T-cell (primary cell): ENCODE results near the gene POLR2L. TPM values are rescaled to one million over a fixed set of nuclear protein-coding genes. Genes with fewer than 3 reads are reported as not detected.

ENCODE experiments used
- ATAC-seq, 4 experiments: fragments of 200-7000 bp in 3 of 4; fragments of 150-1000 bp in 1 of 4; cut with Tn5 transposase; replicated peaks in 1 of 4; 1 replicate in 3 of 4; 2 replicates in 1 of 4; pipeline ENCODE4 v1.10.0; 2021; ENCODE audit warnings: moderate library complexity in 3 of 4, mild to moderate bottlenecking in 2 of 4, moderate number of reproducible peaks in 1 of 4
- CTCF ChIA-PET, 2 donors: fragments of 300-600 bp; sonication (Branson Sonifier 250); formaldehyde crosslinking; loops; one replicate each; lab custom pipeline; 2022; ENCODE audit warnings: antibody characterized with exemption in 2 of 2; lab: Charles Lee
- POLR2A ChIA-PET, 2 donors: fragments of 300-600 bp; sonication (Branson Sonifier 250); formaldehyde crosslinking; loops; one replicate each; lab custom pipeline; 2022; ENCODE audit warnings: antibody characterized with exemption in 2 of 2; lab: Charles Lee
- DNase-seq, 35 experiments: peaks; one replicate each; pipeline versions ENCODE4 v3.0.0 to v3.0.0-alpha.2; 2013 to 2023
- H3K27ac ChIP-seq: one replicate; pipeline ENCODE4 v1.5.1; 2013; ENCODE audit warnings: low read length
- H3K27me3 ChIP-seq, 2 experiments: replicated peaks in 1 of 2; 1 replicate in 1 of 2; 2 replicates in 1 of 2; pipeline versions ENCODE4 v1.6.1 to v1.7.0; 2013; ENCODE audit warnings: low read length in 1 of 2, mixed read lengths in 1 of 2; ENCODE audit not compliant: control insufficient read depth in 2 of 2, insufficient read depth in 2 of 2; ENCODE audit errors: extremely low read depth in 1 of 2
- H3K36me3 ChIP-seq, 2 donors: 1 replicate in 1 of 2; 2 replicates in 1 of 2; pipeline versions ENCODE4 v1.6.1 to v1.7.0; 2013; ENCODE audit warnings: low read length in 1 of 2; ENCODE audit not compliant: control insufficient read depth in 2 of 2, insufficient read depth in 1 of 2; ENCODE audit errors: extremely low read depth in 1 of 2
- H3K4me1 ChIP-seq, 2 experiments: 1 replicate in 1 of 2; 2 replicates in 1 of 2; pipeline versions ENCODE4 v1.6.1 to v1.7.0; 2013; ENCODE audit warnings: low read length in 2 of 2, mixed read lengths in 1 of 2; ENCODE audit not compliant: insufficient read depth in 2 of 2, control insufficient read depth in 1 of 2; ENCODE audit errors: extremely low read depth in 1 of 2
- H3K4me3 ChIP-seq, 2 donors: 1 replicate in 1 of 2; 2 replicates in 1 of 2; pipeline versions ENCODE4 v1.5.1 to v1.7.0; 2013; ENCODE audit warnings: mild to moderate bottlenecking in 2 of 2, low read length in 1 of 2, moderate library complexity in 1 of 2; ENCODE audit not compliant: control insufficient read depth in 1 of 2; ENCODE audit errors: extremely low read depth in 1 of 2
- H3K9me3 ChIP-seq: 2 replicates; pipeline ENCODE4 v1.7.0; 2013
- H3K27ac Mint-ChIP-seq, 2 donors: one replicate each; pipeline ENCODE4 v1.8.0; 2020 to 2021; ENCODE audit warnings: mild to moderate bottlenecking in 2 of 2, mixed read lengths in 2 of 2
- H3K27me3 Mint-ChIP-seq, 2 donors: one replicate each; pipeline ENCODE4 v1.8.0; 2021 to 2022; ENCODE audit warnings: mixed read lengths in 2 of 2
- H3K36me3 Mint-ChIP-seq: one replicate; pipeline ENCODE4 v1.8.0; 2021; ENCODE audit warnings: mixed read lengths
- H3K4me1 Mint-ChIP-seq, 3 donors: one replicate each; pipeline ENCODE4 v1.8.0; 2020 to 2022; ENCODE audit warnings: mixed read lengths in 3 of 3, mild to moderate bottlenecking in 1 of 3
- H3K4me3 Mint-ChIP-seq, 3 donors: one replicate each; pipeline ENCODE4 v1.8.0; 2020 to 2022; ENCODE audit warnings: mild to moderate bottlenecking in 3 of 3, mixed read lengths in 3 of 3, moderate library complexity in 3 of 3
- H3K9me3 Mint-ChIP-seq, 3 donors: one replicate each; pipeline ENCODE4 v1.8.0; 2020 to 2022; ENCODE audit warnings: mixed read lengths in 3 of 3
- WGBS: methylation state at CpG from one replicate; pipeline ENCODE4 v1.1.5; 2013; ENCODE audit warnings: missing lambda C conversion rate; ENCODE audit not compliant: insufficient coverage; 5-methylcytosine and 5-hydroxymethylcytosine counted together
- total RNA-seq, 35 experiments: library from RNA in 6 of 35; stranded (reverse) in 6 of 35; fragments of 120-200 nt in 1 of 35; gene quantifications; one replicate each; pipeline versions ENCODE4 v1.2.1 to v1.2.4 and lab custom pipeline; 2013 to 2026

The POLR2L gene
- total RNA-seq, 5 donors from 2014 or later (not counting 1 experiment from before 2014, with no cell fraction given) = 34.2 to 73.9 (median 68.7) TPM

DNA sequence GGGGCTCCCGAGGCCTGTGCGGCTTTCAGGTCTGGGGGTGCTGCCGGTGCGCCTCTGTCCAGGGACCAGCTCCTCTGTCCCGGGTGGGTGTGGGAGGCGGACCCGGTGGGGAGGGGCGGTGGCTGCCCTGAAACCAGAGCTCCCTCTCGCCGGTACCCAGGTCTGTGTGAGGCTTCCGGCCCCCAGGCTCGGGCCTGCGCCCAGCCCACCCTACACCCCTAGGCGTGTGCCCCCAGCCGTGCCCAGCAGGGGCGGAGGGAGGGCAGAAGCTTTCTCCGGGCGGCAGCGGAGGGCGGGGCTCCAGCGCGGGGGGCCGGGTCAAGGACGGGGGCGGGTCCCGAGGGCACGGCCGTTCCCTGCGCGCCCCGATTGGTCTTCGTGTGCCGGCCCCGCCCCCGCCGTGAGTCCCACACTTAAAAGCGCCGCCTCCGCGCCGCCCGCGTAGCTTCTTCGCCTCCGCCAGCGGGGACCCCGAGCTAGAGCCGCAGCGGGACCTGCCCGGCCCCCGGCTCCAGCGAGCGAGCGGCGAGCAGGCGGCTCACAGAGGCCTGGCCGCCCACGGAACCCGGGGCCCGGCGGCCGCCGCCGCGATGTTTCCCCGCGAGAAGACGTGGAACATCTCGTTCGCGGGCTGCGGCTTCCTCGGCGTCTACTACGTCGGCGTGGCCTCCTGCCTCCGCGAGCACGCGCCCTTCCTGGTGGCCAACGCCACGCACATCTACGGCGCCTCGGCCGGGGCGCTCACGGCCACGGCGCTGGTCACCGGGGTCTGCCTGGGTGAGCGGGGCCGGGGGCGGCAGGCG lies 23.0 kb downstream of the POLR2L start:
- peaks cover 0 to 5% of the 10 kb centered on the region in 2 experiments for H3K27me3 ChIP-seq
- CTCF ChIA-PET = interaction anchor here in 1 of 2 donors (1.6 kb wide), 1 partner anchor 10 kb away, joined by 6 read pairs; the partner anchor contains the start of gene RPLP2
- H3K4me3 Mint-ChIP-seq = peak overlapping the region; percentile 83 to 86 (median 84)
- H3K4me1 ChIP-seq = peaks cover 5 to 35% of the 10 kb centered on the region in 2 experiments
- peaks cover 1 to 21% of the 10 kb centered on the region in 2 donors for H3K36me3 ChIP-seq
- H3K27ac ChIP-seq = peak overlapping the region; percentile 47
- no peaks in the 10 kb centered on the region for H3K27me3 Mint-ChIP-seq
- peak overlapping the region; percentile 74 to 84 for H3K27ac Mint-ChIP-seq
- ATAC-seq (peak; percentile 76 to 86 (median 82)), DNase-seq (peak; percentile 78 to 95 (median 89))
- peak overlapping the region; percentile 58 to 83 for H3K4me3 ChIP-seq
- no peaks in the 10 kb centered on the region for H3K9me3 Mint-ChIP-seq
- H3K9me3 ChIP-seq = no peaks in the 10 kb centered on the region
- POLR2A ChIA-PET = interaction anchor here (0.6 to 1.1 kb wide), 7 partner anchors 9 to 492 kb away, joined by 3 to 11 read pairs (median 5); partner anchors contain the start of gene RPLP2 (in 1 of the 2)
- WGBS = under 1% methylated on average over 87 of the region's 96 CpGs
- H3K4me1 Mint-ChIP-seq = peaks cover 7 to 20% (median 13%) of the 10 kb centered on the region in 3 donors
- H3K36me3 Mint-ChIP-seq = peaks cover 10% of the 10 kb centered on the region

DNA sequence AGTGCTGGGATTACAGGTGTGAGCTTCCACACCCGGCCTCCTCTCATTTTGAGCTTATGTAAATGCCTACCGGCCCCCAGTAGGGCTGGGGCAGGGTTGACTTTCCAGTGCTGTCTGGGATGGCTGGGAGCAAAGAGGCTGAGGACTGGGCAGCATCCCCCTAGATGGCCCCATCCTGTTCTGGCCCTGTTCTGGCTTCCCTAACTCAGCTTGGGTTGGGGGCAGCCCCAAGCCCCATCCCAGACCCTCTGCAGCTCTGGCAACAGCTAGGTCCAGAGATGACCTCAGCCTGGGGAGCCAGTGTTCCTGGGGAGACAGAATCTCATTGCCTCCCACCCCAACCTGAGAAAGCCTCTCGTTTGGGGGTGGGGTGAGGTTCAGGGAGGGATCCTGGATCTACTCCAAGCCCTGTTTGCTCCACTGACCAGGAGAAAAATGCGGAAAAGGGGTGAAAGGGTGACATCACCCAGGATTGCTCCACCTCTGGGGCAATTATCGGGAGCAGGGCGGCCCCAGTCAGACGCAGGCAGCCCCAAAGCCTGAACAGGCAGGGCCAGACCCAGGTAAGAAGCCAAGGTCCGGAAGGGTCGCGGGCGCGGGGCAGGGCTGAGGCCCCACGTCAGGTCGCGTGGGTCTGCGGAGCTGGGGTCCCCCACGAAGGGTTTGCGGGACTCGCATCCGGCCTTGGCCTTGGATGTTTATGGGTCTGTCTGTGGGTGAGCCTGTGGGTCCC lies 23.8 kb downstream of the POLR2L start, which contains the start of gene PNPLA2:
Gene PNPLA2, plus strand, starts transcription at position 519 of the 733 bp plus-strand sequence. CDS start 805 bp downstream, outside the sequence.
- no peak for ATAC-seq
- CTCF ChIA-PET = interaction anchor here in 1 of 2 donors (1.6 kb wide), 1 partner anchor 10 kb away, joined by 6 read pairs; the partner anchor contains the start of gene RPLP2
- Mint-ChIP-seq H3K4me3 (peak within 1 kb of the TSS; percentile 83 to 86 (median 84)), H3K27ac (peak within 1 kb of the TSS; percentile 75 to 84), H3K9me3 (no peaks in the 10 kb centered on the region), H3K4me1 (peaks cover 7 to 20% (median 13%) of the 10 kb centered on the region in 3 donors), H3K27me3 (no peaks in the 10 kb centered on the region), H3K36me3 (peaks cover 14% of the 10 kb centered on the region)
- Histone ChIP-seq H3K36me3 (peaks cover 3 to 16% of the 10 kb centered on the region in 2 donors), H3K27ac (peak within 1 kb of the TSS; percentile 47), H3K4me1 (peaks cover 5 to 35% of the 10 kb centered on the region in 2 experiments), H3K9me3 (no peaks in the 10 kb centered on the region), H3K27me3 (peaks cover 0 to 5% of the 10 kb centered on the region in 2 experiments), H3K4me3 (peak within 1 kb of the TSS; percentile 58 to 83)
- DNase-seq = no peak
- POLR2A ChIA-PET = interaction anchor here (0.6 to 0.9 kb wide), 5 partner anchors 10 to 493 kb away, joined by 3 to 11 read pairs (median 5); no protein-coding TSS in a partner anchor
- 33% methylated on average over 17 of the region's 20 CpGs for WGBS

DNA sequence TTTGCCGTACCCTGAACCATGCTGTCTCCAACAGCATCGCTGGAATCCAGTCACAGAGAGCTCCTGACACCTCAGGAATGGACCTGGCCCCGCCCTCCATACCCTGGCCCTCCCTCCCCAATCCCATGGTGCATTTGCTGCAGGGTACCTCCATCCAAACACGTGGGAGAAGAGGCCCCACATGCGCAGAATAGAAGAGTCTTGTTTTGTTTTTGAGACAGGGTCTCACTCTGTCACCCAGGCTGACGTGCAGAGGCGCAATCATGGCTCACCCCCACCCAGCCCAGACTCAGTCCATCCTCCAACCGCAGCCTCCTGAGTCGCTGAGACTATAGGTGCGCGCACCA lies 25.9 kb downstream of the POLR2L start:
- ATAC-seq (no peak), DNase-seq (no peak)
- no peak overlapping the region for H3K4me3 Mint-ChIP-seq
- peaks cover 20 to 26% (median 22%) of the 10 kb centered on the region in 3 donors for H3K4me1 Mint-ChIP-seq
- Histone ChIP-seq H3K9me3 (no peaks in the 10 kb centered on the region), H3K4me1 (peaks cover 8 to 35% of the 10 kb centered on the region in 2 experiments), H3K27ac (no peak overlapping the region), H3K27me3 (no peaks in the 10 kb centered on the region), H3K4me3 (no peak overlapping the region), H3K36me3 (peaks cover 18 to 25% of the 10 kb centered on the region in 2 donors)
- H3K9me3 Mint-ChIP-seq = no peaks in the 10 kb centered on the region
- H3K27ac Mint-ChIP-seq = no peak overlapping the region
- ChIA-PET CTCF (no interaction called here), POLR2A (interaction anchor here in 1 of 2 donors (0.6 kb wide), 1 partner anchor 240 kb away, joined by 3 read pairs; the partner anchor contains the start of gene PHRF1)
- peaks cover 15% of the 10 kb centered on the region for H3K36me3 Mint-ChIP-seq
- no peaks in the 10 kb centered on the region for H3K27me3 Mint-ChIP-seq
- WGBS = 92% methylated on average over 2 of the region's 11 CpGs

DNA sequence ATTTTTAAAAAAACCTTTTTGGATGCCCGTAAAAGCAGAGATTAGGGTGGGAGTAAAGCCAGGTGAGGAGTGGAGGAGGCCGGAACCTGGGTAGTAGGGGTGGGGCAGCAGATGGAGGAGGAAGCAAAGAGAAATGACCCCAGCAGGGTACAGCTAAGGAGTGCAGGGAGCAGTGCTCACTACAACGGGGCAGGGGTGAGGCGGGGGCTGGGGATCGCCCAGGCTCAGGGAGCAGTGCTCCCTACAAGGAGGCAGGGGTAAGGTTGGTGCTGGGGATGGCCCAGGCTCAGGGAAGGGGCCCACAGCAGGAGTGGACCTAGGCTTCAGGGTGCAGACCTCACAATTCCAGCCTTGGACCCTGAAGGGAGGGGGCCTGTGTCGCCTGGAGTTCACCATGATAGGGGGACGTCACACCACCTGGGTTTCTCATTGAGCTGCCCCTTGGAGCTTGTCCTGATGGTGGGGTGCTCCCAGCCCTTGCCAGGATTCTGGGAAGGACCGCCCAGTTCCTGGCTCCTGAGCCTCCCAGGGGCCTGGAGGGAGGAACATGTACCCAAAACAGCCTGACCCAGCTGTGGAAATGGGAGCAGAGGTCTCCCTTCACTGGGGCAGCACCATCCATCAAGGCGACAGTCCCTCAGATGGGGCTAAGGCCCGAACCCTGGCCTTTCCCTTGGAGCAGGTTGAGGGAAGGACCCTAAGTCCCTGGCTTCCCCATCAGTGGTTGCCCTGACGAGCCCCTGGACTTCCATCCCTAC lies 26.5 kb downstream of the POLR2L start:
- ATAC-seq = no peak
- ChIA-PET CTCF (no interaction called here), POLR2A (no interaction called here)
- no peak overlapping the region for H3K4me3 Mint-ChIP-seq
- H3K36me3 Mint-ChIP-seq = peaks cover 20% of the 10 kb centered on the region
- WGBS = 93% methylated on average over 11 of the region's 11 CpGs
- peaks cover 14 to 35% of the 10 kb centered on the region in 2 experiments for H3K4me1 ChIP-seq
- peaks cover 21 to 28% (median 23%) of the 10 kb centered on the region in 3 donors for H3K4me1 Mint-ChIP-seq
- H3K36me3 ChIP-seq = peaks cover 21 to 27% of the 10 kb centered on the region in 2 donors
- DNase-seq = no peak
- H3K27ac Mint-ChIP-seq = no peak overlapping the region
- no peaks in the 10 kb centered on the region for H3K27me3 Mint-ChIP-seq
- H3K9me3 ChIP-seq = no peaks in the 10 kb centered on the region
- no peaks in the 10 kb centered on the region for H3K9me3 Mint-ChIP-seq
- no peak overlapping the region for H3K4me3 ChIP-seq
- no peaks in the 10 kb centered on the region for H3K27me3 ChIP-seq
- H3K27ac ChIP-seq = no peak overlapping the region

DNA sequence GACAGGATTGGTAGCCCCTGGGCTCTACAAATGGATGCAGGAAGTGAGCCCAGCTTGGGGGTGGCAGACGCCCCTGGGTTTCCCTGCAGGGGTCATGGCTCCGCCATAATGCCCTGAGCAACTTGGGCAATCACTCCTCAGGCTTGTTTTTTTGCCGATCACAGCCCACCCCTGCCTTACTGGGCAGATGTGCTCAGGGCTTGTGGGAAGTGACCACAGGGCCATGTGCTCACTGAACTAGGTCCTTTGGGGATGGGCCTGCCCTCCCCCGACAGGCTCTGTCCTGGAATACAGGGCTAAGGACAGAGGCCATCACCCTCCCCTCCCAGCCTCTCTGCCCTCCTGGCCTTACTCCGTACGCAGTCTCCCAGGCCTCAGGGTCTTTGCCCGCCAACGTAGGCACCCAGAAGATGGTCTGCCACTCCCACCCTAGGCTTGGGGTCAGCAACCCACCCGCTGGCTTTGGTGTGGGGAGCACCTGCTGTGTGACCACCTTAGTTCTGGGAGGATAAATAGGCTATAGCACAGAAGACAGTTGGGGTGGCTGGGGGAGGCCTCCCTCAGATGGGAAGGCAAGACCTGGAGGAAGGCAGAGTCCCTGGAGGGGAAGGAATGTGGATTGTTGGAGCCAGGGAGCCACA lies 28.8 kb downstream of the POLR2L start:
- Histone ChIP-seq H3K27ac (no peak overlapping the region), H3K9me3 (no peaks in the 10 kb centered on the region), H3K36me3 (peaks cover 21 to 27% of the 10 kb centered on the region in 2 donors), H3K4me3 (no peak overlapping the region), H3K27me3 (no peaks in the 10 kb centered on the region), H3K4me1 (peaks cover 13 to 34% of the 10 kb centered on the region in 2 experiments)
- ChIA-PET CTCF (no interaction called here), POLR2A (interaction anchor here in 1 of 2 donors (0.6 kb wide), 2 partner anchors 9 to 29 kb away, joined by 3 read pairs; no protein-coding TSS in a partner anchor)
- Mint-ChIP-seq H3K27me3 (no peaks in the 10 kb centered on the region), H3K36me3 (peaks cover 20% of the 10 kb centered on the region), H3K4me3 (no peak overlapping the region), H3K27ac (no peak overlapping the region), H3K4me1 (peaks cover 29 to 34% (median 31%) of the 10 kb centered on the region in 3 donors), H3K9me3 (no peaks in the 10 kb centered on the region)
- no peak for DNase-seq
- no peak for ATAC-seq
- 77% methylated on average over 4 of the region's 9 CpGs for WGBS
